ENCODE results near the gene DNAJB6.

DNAJB6 gene

DNA sequence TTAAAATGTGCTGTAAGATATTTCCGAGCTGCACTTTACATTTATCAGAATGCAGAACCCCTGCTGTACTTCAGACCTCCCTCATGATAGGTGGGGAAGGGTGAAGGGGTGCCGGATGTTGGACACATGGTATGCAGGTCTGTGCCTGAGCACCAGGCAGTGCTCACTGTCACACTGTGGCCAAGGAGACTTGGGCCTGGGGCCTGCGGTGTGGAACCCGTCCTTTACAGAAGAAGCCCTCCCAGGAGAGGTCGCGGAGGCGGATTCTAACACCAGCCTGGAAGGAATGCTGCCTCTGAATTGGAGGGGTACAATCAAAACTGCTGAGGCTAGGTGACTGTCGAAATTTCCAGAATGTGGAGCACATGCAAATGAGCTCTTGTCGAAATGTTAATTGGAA is 34.5 kb downstream of the DNAJB6 start:
- DNase-seq: no peak

DNA sequence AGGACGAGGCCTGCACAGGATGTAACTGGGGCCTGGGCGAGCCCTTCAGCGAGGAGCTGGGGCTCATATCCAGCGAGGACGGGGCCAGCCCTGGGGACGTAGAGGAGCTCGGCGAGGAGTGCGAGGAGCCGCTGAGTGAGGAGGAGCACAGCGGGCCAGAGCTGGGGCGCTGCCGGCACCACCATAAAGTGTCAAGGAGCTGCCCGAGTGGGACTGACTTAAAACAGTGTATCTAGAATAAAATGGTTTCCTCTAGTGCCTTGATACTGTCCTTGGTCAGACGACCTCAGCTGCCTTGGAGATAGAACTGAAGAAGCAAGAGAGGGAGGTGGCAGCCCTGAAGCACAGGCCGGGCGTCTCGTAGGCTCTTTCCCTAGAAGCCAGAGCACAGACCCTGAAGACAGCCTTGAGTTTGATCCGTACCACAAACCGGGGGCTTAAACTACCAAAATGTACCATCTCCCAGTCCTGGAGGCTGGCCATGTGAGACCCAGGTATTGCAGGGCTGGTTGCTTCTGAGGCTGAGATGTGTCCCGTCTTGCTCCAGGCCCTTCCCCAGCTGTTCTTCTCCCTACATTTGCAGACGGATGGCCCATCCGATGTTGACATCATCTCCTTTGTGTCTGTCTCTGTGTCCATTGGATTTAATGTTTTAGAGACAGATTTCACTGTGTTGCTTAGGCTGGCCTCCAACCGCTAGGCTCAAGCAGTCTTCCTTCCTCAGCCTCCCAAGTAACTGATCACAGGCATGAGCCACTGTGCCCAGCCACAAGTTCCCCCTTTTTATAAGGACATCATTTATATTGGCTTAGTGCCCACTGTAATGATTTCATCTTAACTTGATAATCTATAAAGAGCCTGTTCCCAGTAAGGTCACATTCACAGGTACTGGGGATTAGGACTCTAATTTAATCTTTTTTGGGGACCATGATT is 35.8 kb downstream of the DNAJB6 start:
- DNase-seq: no peak

DNA sequence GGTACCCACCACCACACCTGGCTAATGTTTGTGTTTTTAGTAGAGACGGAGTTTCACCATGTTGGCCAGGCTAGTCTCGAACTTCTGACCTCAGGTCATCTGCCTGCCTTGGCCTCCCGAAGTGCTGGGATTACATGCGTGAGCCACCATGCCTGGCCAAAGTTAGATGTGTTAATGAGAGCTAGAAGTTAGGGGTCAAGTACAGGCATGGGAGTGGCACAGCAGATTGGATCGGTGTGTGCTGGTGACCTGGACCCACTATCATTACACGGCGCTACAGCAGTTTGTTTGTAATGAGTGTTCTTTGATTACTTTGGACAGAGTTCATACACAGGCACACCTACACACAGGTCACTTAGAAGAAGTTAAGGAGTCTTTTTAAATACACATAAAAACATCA is 36.7 kb downstream of the DNAJB6 start:
- DNase-seq: no peak

DNA sequence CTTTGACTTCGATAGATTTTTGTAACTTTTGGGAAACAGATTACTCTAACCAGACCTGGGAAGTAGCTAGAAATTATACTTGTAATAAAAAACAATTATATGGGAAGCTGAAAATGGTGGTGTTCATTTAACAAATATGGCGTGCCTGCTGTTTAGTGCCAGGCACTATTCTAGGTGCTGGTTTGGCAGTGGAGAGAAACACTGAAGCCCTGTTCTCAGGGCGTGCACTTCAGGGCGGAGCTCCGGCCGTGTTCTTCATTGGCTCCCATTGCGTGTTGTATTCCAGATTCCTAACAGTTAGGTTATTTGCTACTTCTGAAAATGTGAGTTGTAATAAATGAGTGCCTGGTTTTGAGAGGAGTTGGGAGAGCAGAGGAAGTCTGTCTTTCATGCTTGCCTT is 38.6 kb downstream of the DNAJB6 start:
- no peak for DNase-seq

DNA sequence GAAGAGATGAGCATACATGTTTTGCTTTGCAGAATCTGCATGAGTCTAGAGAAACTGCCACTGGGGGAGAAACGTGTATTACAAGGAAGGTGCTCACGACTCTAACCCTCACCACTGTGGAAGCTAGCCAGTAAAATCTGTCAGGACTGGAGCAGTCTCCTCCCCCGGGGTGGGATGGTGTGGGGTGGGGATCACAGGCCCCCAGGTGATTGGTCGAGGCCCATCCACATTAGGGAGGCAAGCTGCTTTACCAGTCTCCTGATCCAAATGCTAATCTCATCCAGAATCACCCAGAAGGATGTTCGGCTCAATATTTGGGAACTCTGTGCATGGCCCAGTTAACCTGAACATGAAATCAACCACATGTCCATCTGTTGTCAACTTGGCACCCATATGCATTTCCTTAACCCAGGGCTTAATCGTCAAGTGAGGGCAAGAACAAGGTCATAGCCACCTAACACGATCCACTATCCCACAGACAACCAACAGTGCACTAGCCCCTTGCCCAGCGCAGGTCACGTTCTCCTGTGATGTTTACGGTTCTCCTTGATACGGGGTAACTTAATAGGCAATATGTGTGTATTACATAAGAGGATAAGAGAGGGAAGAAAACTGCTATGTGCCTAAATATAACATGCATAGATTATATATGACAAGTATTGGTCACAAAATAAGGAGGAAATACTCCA is 40.8 kb downstream of the DNAJB6 start:
- DNase-seq: no peak

DNA sequence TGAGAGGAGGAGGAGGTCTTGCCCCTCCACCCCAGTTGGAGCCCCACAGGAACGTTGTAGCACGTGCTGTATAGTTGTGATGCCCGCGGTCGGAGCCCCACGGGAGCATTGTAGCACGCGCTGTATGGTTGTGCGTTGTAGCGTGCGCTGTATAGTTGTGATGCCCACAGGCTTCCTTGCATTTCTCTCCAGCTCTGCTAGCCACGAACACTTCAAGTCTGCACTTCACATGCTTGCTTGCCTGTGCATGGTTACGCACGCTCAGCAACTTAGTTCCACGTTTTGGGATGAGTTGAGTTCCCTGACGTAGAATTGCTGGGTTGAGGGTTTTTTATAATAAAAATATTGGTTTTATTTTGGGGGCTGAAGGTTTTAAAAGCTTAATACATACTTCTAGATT is 41.6 kb downstream of the DNAJB6 start:
- DNase-seq: no peak

DNA sequence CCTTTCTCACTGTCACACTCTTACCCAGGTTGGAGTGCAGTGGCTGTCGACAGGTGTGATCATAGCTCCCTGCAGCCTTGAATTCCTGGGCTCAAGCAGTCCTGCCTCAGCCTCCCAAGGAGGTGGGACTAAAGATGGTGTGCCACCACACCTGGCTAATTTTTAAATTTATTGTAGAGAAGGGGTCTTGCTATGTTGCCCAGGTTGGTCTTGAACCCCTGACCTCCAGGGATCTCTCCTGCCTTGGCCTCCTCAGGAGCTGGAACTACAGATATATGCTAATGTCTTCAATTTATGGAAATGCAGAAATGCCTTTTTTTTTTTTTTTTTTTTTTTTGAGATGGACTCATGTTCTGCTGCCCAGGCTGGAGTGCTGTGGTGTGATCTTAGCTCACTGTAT is 42.7 kb downstream of the DNAJB6 start:
- no peak for DNase-seq

DNA sequence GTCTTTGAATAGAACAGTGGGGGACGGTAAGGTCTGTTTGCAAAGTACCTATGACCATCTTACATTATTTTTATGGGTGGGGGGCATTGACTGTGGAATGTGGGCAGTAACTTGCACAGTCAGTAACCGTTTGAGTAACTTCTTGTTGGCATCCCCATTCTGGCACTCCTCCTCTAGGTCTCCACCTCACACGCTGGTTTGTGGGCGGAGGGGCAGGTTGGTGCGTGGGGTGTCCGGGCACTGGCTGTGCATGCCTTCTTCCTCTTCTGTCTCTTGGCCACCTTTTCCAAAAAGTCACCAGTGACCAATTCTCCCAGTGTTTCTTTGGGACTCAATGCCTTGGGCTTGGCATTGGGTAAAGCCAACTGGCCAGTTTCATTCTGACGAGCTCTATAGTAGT is 43.6 kb downstream of the DNAJB6 start:
- no peak for DNase-seq

DNA sequence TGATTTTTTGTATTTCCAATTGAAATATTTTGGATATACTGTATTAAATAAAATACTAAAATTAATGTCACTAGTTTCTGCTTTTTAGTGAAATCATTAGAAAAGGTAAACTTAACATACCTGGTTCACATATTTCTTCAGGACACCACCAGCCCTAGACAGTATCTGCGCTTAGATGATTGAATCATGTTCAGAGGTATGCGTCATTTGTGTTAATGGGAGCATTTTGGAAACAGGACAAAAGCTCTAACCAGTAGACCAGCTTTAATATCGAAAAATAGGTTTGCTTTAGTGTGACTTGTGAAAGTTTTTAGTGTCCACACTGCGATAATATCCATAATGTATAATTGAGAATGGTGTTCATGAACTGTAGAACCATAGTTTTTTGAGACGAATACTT is 47.1 kb downstream of the DNAJB6 start:
- DNase-seq: no peak

DNA sequence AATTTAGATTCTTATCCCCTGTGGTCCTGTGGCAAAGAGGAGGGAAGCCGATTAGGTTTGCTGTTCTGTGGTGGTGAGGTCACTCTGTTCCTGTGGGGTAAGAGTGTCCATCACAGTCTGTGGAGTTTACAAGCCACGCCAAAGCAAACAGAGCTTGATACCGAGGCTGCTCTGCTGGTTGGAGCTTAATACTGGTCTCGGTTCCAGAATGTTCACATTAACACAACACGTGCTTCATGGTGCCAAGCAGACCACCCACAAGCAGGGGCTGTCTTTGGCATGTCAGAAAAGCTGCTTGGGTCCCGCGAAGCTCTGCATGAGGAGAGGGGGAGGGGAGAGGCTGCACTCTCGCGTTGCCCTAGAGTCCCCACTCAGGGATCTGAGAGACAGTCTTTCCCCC is 47.5 kb downstream of the DNAJB6 start:
- no peak for DNase-seq

DNA sequence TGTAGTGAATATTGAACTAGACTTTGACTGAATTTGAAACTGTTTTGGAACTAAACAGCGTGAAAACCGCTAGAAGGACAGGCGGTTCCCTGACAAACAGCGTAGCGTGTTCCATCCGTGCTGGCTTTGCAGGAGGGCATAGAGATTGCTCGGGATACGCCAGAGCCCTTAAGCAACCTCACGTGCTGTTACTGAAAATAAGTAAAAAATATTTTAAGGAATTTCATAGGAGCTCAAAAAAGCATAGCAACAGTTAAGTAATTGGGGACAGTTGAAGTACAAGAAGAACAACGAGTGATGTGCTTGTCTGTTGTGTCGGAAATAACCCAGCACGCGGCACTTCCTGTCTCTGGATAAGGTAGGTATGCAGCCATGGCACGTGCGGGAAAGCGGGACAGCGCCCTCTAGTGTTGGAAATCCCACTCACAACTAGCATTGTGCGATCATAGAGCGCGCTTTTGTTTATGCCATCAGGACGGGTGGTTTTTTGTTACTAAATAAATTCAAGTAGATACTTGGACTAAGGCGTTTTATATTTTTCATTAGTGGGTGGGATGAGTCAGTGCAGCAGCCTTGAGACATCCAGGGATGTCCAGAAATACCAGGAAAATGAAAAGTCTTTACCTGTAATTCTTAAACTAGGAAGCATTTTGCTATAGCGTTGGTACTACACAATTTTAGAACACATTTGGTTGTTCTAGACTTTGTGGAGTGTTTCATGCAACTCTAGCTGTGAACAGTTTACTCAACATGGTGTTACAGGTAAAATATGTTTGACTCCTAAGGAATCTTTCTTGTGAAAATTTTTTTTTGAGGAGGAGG is 50.4 kb downstream of the DNAJB6 start:
- DNase-seq: peak; percentile 83 to 85

DNA sequence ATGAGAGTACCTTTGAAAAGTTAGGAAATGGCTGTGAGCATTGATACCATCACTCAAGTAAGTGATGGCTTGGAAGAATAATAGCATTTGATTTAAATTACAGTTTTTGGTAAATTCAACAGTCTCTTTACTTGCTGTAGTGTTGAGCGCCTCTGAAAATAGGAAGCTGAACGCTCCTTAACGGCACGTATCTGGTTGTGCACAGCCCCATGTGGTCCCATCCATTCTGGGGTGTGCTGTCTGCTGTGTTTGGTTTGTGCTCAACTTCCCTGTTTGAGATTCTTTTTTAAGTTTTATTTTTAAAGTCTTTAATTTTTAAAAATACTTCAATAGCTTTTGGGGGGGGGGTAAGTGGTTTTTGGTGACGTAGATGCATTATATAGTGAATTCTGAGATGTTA is 51.5 kb downstream of the DNAJB6 start:
- DNase-seq: no peak

DNA sequence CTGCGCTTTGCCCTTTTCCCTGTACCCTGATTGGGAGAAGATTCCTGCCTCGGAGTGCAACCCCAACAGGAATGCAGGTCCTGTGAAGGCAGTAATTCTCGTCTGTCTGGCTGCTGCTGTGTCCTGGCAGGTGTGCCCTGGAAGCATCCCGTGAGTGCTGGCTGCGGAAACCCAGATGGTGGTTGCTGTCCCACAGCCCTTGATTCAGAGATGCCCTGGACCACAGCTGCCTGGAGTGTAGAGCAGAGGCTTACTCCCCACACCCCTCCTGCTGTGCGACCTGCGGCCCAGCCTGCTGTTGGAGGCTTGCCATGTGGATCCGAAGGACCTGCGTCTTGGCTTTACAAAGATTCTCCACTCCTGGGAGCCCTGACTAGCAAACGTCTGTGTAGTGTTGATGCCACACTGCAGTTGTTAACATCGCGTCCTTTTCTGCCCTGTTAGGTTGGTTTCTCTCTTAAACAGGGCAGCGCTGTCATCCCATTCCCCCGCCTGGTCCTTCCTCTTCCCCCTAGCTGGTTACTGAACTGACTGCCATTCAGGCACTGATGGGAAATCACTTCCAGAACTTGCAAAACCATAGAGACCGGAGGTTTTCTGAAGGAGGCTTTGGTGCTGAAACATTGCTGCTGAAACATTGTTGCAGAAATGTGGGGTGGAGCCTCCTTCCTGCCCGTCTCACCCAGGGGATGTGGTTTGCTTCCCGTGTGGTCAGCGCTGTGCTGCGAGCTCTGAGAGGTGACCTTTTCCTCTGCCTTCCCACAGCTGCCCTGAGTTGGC is 53.3 kb downstream of the DNAJB6 start:
- no peak for DNase-seq

DNA sequence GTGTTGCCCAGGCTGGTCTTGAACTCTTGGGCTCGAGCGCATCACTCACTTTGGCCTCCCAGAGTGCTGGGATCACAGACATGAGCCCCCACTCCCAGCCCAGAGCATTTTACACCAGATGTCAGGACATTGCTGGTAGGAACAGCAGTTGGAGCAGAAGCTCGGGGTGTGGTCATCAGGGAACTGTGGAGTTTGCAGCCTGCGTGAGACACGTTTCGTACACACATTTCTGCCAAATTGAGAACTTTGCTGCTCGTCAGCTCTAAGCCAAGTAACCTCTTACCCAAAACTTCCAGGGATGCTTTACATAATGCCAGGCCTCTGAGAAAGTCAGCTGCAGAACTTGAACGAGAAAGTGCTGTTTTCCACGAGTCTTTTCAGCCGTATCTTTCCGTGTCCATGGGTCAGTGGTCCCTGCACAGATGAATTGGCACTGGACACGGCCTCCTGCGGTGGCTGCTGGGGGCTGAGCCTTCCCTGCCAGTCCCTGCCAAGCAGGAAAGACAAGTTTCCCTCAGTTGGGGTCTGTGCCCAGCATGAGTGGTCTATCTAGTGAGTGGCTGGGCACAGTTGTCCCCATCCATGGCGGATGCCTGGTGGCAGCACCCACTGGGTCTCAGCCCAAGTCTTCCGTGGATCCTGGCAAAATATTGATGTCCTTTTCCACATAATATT is 54.4 kb downstream of the DNAJB6 start:
- DNase-seq: no peak

DNA sequence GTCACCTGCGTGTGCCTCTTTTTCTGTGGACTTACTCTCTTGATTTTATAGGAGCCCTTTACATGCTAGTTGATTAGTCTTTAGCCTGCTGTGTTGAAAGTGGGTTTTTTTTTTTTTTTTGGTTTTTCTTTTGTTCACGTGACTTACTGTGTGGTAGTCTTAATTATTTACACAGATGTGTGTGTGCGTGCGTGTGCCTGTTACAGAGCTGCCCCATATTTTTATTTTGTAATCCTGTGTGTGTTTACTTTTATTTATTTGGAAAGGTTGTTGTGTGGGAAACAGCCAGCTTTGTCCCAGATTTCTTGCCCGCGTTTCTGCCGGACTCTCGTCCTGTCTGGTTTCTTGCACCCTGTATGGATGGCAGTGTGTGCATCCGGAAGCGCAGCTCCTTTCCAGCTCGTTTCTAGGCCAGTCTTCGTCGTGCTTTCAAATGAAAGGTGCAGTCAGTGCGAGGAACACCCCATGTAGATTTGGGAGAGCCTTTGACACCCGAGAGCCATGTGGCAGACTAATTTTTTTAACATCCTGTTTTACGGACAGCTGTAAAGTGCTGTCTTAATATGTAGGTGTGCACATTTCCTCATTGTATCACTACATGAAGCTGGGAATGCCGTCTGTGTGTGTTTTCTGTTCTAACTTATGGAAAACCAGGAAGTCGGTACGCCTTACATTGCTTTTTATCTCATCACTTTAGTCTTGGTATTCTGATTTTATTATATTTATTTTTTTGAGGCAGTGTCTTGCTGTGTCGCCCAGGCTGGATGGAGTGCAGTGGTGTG is 55.6 kb downstream of the DNAJB6 start:
- DNase-seq: no peak

DNA sequence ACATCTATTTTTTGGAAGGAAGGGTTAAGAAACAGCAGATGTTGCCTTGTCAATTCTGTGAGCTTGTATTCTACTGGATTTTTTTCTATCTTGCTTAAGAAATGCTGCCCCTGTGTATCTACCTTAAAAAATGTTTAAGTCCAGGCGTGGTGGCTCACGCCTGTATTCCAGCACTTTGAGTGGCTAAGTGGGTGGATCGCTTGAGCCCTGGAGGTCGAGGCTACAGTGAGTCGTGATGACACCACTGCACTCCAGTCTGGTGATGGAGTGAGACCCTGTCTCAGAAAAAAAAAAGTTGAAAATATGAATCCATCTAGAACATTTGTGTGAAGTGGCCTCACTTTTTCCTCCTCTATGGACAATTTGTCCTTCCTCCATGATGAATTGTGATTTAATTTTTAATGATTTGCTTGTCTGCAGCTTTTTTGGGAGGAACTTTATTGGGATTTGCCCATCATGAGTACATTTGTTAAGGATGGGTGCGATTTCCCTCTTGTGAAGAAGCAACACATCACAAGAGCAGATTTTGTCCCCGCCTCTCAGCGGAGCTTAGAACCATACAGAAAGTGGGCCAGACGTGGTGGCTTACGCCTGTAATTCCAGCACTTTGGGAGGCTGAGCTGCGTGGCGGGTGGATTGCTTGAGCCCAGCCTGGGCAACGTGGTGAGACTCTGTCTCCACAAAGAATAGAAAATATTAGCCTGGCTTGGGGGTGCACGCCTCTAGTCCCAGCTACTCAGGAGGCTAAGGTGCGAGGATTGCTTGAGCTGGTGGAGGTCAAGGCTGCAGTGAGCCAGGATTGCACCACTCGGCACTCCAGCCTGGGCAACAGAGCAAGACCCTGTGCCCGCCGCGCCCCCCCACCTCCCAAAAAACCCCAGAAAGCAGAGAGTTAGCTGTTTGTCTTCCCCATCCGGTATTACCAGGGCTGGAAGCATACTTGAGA is 57.7 kb downstream of the DNAJB6 start:
- DNase-seq: no peak

DNA sequence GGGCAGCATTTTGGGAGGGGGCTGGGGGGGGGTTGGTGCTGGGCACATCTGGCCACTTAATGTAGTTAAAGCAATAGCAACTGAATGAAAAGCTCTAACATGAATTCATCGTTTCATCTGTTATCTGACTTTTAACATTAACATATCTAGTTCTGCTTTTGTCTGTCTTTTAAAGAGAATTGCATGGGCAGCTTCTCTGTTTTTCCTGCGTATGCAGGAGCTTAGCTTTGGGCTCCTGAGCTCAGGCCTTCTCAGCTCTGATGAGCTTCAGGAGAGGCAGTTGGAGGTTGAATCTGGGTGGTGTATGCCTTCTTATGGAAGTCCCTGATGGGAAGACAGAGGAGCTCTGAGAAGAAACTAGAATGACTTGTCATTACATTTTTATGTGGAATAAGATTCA is 58.4 kb downstream of the DNAJB6 start:
- no peak for DNase-seq

DNA sequence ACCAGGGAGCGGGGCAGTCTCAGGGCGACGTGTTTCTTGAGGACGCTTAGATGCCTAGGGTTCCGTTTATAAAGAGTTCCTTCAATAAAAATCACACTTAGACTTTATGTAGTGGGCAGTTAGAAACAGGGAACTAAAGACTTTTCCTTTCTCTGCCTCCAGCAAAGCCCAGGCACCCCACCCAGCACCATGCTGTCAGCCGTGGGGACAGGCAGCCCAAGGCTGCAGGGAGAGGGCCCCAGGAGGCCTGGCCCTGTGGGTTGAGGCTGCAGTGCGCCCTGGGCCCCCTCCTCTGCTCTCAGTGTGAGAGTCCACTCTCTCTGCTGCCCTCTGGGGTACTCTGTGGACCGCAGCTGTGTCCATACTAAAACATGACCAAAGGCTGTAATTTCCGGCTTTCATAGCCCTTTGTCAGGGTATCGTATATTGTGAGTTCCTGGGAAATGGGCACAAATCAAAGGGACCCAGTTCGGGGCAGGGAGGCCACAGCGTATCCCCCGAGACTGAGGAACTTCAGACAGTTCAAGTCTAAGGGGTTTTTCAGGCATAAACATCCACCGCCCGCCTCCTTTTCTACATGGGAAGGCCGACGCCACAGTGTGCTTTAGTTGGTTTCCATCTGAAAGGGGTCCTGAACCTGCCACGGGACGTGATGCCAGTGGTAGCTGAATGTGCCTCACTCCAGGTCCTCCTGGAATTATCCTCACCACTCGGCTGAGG is 59.7 kb downstream of the DNAJB6 start:
- no peak for DNase-seq

DNA sequence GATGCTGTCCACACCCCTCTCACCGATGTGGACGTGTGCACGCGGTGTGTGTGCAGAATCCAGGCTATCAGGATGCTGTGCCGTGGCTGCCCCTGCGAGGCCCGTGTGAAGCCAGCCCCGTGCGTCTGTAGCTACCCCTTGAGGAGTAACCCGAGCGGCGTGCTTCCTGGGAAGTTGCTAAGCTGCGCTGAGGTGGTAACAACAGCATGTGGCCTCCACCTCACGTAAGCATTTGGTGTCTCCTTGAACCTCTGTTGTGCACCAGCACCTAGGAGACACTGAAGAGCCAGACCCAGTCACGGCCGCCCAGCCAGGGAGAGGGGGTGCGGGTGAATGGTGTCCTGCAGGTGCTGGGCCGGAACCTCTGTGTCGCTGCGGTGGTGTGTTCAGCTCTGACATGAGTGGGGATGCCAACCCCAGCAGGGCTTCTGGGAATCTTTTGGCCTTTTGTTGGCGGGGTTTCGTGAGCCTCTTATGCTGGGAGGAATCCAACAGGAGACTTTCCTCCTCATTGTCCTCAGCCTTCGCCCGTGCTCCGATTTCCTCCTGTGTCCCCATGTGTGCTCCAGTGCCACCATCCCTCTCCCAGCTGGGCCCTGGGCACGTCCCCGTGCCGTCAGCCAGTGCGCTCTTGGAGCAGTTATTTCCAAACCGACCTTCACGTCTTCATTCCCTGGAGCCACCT is 60.4 kb downstream of the DNAJB6 start:
- DNase-seq: no peak

Data from activated CD4-positive, alpha-beta T cell treated with anti-CD3 and anti-CD28 coated beads for 4 hours (primary cell).